ENCODE data around the gene KIF27. TPM values are rescaled to one million over a fixed set of nuclear protein-coding genes. Genes with fewer than 3 reads are reported as not detected.
"Not testable (repeated sequence)": the region's sequence is repeated elsewhere in the genome, so short reads cannot be mapped to it uniquely, and the experiment has no call there.

Gene KIF27
- total and polyA plus RNA-seq, 12 donors, result 0.81 to 23.4 (median 2.7) TPM

DNA sequence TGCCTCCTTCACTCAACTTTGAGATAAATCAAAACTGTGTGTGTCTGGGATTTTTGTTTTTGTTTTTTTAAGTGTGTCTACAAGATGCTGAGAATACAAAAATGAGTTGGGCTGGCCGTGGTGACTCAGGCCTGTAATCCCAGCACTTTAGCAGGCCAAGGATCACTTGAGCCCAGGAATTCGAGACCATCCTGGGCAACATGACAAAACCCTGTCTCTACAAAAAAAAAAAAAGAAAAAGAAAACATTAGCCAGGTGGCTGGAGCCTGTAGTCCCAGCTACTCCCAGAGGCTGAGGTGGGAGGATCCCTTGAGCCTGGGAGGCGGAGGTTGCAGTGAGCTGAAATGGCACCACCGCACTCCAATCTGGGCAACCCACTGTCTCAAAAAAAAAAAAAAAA lies 37.8 kb upstream of the KIF27 start:
- intact Hi-C loops (cut with DNase I), result no loop called here

GRCh38 chr9:83957248-83957513 lies 35.9 kb upstream of the KIF27 start:
- Histone ChIP-seq H3K9me3 (replicated peaks in 1 of 3) (no peaks in the 10 kb centered on the region), H3K4me1 (replicated peaks in 1 of 2) (peaks cover 9 to 19% of the 10 kb centered on the region in 2 donors), H3K27me3 (no peaks in the 10 kb centered on the region), H3K36me3 (replicated peaks in 1 of 2) (peaks cover 0 to 2% of the 10 kb centered on the region in 2 donors), H3K27ac (peak overlapping the region in 4 of 5 donors; percentile 67 to 85 (median 82)), H3K4me3 (peak overlapping the region in 2 of 4 donors; percentile 30 to 76)
- WGBS, 4 donors, result 46 to 64% (median 55%) methylated on average over 4 of the region's 4 CpGs
- TF ChIP-seq POLR2A (IDR thresholded peaks at IDR 0.05), result no peak
- TF ChIP-seq CTCF (IDR thresholded peaks at IDR 0.05), result no peak
- intact Hi-C loops (cut with DNase I), result no loop called here
- DNase-seq, result no peak

More for the DNA sequence above, 37.8 kb upstream of the KIF27 start:
- DNase-seq, result peak in 6 of 7 donors; percentile 55 to 72 (median 68)
- peaks cover 9 to 19% of the 10 kb centered on the region in 2 donors for H3K4me1 ChIP-seq (replicated peaks in 1 of 2)
- H3K27ac ChIP-seq, result peak overlapping the region in 2 of 5 donors; percentile 22 to 41
- no peaks in the 10 kb centered on the region for H3K27me3 ChIP-seq
- no peaks in the 10 kb centered on the region for H3K9me3 ChIP-seq (replicated peaks in 1 of 3)
- 47 to 61% (median 54%) methylated on average over 4 of the region's 4 CpGs for WGBS, 4 donors
- H3K36me3 ChIP-seq (replicated peaks in 1 of 2), result no peaks in the 10 kb centered on the region
- no peak for TF ChIP-seq CTCF (IDR thresholded peaks at IDR 0.05)
- TF ChIP-seq POLR2A (IDR thresholded peaks at IDR 0.05), result no peak
- no peak overlapping the region for H3K4me3 ChIP-seq

- Histone ChIP-seq H3K27me3 (no peaks in the 10 kb centered on the region), H3K27ac (peak overlapping the region; percentile 2 to 85 (median 82)), H3K9me3 (replicated peaks in 1 of 3) (no peaks in the 10 kb centered on the region), H3K36me3 (replicated peaks in 1 of 2) (peaks cover 0 to 7% of the 10 kb centered on the region in 2 donors), H3K4me1 (replicated peaks in 1 of 2) (peaks cover 9 to 19% of the 10 kb centered on the region in 2 donors), H3K4me3 (peak overlapping the region; percentile 30 to 76 (median 49))
- TF ChIP-seq POLR2A (IDR thresholded peaks at IDR 0.05) (peak in 1 of 2 donors; percentile 25), CTCF (IDR thresholded peaks at IDR 0.05) (no peak)
- intact Hi-C loops (cut with DNase I), result no loop called here
- peak; percentile 70 to 82 (median 76) for DNase-seq
- WGBS, 4 donors, result 1 to 4% (median 3%) methylated on average over 25 to 57 of the region's 57 CpGs
Observed at GRCh38 chr9:83956436-83957247, 35.4 kb upstream of the KIF27 start.

DNA sequence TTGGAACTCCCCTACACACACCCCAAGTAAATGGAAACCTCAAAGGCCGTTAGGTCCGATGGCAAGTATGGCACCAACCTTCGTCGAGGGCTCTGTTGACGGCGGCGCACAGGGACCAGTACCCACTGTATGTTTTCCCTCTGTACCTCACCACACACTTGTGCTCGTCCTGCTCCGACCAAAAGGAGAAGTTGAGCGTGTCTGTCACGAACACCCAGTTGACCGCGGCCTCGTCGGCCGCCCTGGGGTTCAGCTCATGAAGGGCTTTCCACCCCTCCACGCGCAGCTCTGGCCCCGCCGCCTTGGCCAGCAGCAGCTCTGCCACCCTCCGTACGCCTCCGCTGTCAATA lies 34.8 kb upstream of the KIF27 start:
- Histone ChIP-seq H3K9me3 (replicated peaks in 1 of 3) (no peaks in the 10 kb centered on the region), H3K27me3 (no peaks in the 10 kb centered on the region), H3K27ac (peak overlapping the region; percentile 2 to 85 (median 82)), H3K36me3 (replicated peaks in 1 of 2) (peaks cover 0 to 7% of the 10 kb centered on the region in 2 donors), H3K4me3 (peak overlapping the region; percentile 30 to 76 (median 49)), H3K4me1 (replicated peaks in 1 of 2) (peaks cover 9 to 19% of the 10 kb centered on the region in 2 donors)
- TF ChIP-seq CTCF (IDR thresholded peaks at IDR 0.05) (no peak), POLR2A (IDR thresholded peaks at IDR 0.05) (no peak)
- 7 to 46% (median 11%) methylated on average over 10 to 23 of the region's 23 CpGs for WGBS, 4 donors
- DNase-seq, result peak in 4 of 7 donors; percentile 34 to 40 (median 38)
- intact Hi-C loops (cut with DNase I), result no loop called here

DNA sequence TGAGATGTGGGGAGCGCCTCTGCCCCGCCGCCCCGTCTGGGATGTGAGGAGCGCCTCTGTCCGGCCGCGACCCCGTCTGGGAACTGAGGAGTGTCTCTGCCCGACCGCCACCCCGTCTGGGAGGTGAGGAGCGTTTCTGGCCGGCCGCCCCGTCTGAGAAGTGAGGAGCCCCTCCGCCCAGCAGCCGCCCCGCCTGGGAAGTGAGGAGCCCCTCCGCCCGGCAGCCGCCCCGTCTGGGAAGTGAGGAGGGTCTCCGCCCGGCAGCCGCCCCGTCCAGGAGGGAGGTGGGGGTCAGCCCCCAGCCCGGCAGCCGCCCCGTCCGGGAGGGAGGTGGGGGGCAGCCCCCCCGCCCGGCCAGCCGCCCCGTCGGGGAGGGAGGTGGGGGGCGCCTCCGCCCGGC lies 26.9 kb upstream of the KIF27 start:
- H3K4me3 ChIP-seq; H3K9me3 ChIP-seq (replicated peaks in 1 of 3); DNase-seq; H3K27me3 ChIP-seq; intact Hi-C loops (cut with DNase I); H3K27ac ChIP-seq; H3K4me1 ChIP-seq (replicated peaks in 1 of 2): not testable (repeated sequence)
- peaks cover 0 to 33% of the 10 kb centered on the region in 2 donors for H3K36me3 ChIP-seq (replicated peaks in 1 of 2)
- WGBS, 4 donors, result 96 to 99% (median 97%) methylated on average over 13 to 31 of the region's 39 CpGs; no CpG with 5 or more reads in 1 of the 4 donors
